Osteoblast (primary cell): ENCODE results near the gene PODXL2. TPM values are rescaled to one million over a fixed set of nuclear protein-coding genes. Genes with fewer than 3 reads are reported as not detected.

Experiments
- DNase-seq: peaks from one replicate; pipeline ENCODE4 v3.0.0; 2011; ENCODE audit warnings: low spot score, mixed read lengths; ENCODE audit not compliant: insufficient read length; ENCODE audit errors: missing footprints
- H2AFZ ChIP-seq: 2 replicates; pipeline ENCODE4 v1.6.0; 2011; ENCODE audit warnings: mild to moderate bottlenecking, low read length
- H3K27ac ChIP-seq: 2 replicates; pipeline ENCODE4 v1.5.1; 2011; ENCODE audit warnings: mild to moderate bottlenecking, low read depth, low read length, moderate library complexity
- H3K27me3 ChIP-seq: 2 replicates; pipeline ENCODE4 v1.6.0; 2012; ENCODE audit warnings: mild to moderate bottlenecking, control low read depth, inconsistent platforms, low read length, moderate library complexity; ENCODE audit not compliant: insufficient read depth
- H3K36me3 ChIP-seq: 2 replicates; pipeline ENCODE4 v1.5.1; 2011; ENCODE audit warnings: mild to moderate bottlenecking, low read length, control low read depth, moderate library complexity; ENCODE audit not compliant: insufficient read depth
- H3K4me1 ChIP-seq: 2 replicates; pipeline ENCODE4 v1.5.1; 2011; ENCODE audit warnings: mild to moderate bottlenecking, low read length, control low read depth, moderate library complexity; ENCODE audit not compliant: insufficient read depth
- H3K4me2 ChIP-seq: 2 replicates; pipeline ENCODE4 v1.6.0; 2011; ENCODE audit warnings: mild to moderate bottlenecking, low read length; ENCODE audit not compliant: insufficient read depth
- H3K4me3 ChIP-seq: fragments of 200-600 bp; sonication (generic); 3 replicates; pipeline ENCODE4 v1.5.1; 2012; ENCODE audit warnings: mild to moderate bottlenecking, low read length, inconsistent platforms; ENCODE audit not compliant: insufficient read depth
- H3K79me2 ChIP-seq: 2 replicates; pipeline ENCODE4 v1.6.0; 2012; ENCODE audit warnings: mild to moderate bottlenecking, low read length, control low read depth, inconsistent platforms; ENCODE audit not compliant: insufficient read depth
- H3K9me3 ChIP-seq: 2 replicates; pipeline ENCODE4 v1.5.1; 2011; ENCODE audit warnings: low read depth, low read length, control low read depth
- H4K20me1 ChIP-seq: 2 replicates; pipeline ENCODE4 v1.6.0; 2012; ENCODE audit warnings: mild to moderate bottlenecking, low read length, control low read depth; ENCODE audit not compliant: insufficient read depth
- CTCF ChIP-seq: IDR thresholded peaks from 2 replicates; pipeline ENCODE4 v1.5.1; 2011; ENCODE audit warnings: mild to moderate bottlenecking, low read depth, low read length, moderate library complexity; ENCODE audit errors: extremely low read depth
- total RNA-seq: library from RNA; depleted of rRNA; stranded (reverse); fragments of >200 nt; gene quantifications from 2 replicates; pipeline ENCODE4 v1.2.3, GENCODE V29; 2012

PODXL2 gene
- total RNA-seq, 1 donor = 0.36 TPM

GRCh38 chr3:127595303-127595702 lies 33.7 kb upstream of the PODXL2 start:
- no peak overlapping the region for H2AFZ ChIP-seq
- no peak overlapping the region for H3K4me3 ChIP-seq
- H3K27me3 ChIP-seq = no peaks in the 10 kb centered on the region
- H3K4me1 ChIP-seq = peaks cover 23% of the 10 kb centered on the region
- no peak for DNase-seq
- peaks cover 11% of the 10 kb centered on the region for H3K79me2 ChIP-seq
- H3K36me3 ChIP-seq = no peaks in the 10 kb centered on the region
- TF ChIP-seq CTCF = no peak
- no peak overlapping the region for H3K4me2 ChIP-seq
- no peak overlapping the region for H3K27ac ChIP-seq
- H4K20me1 ChIP-seq = no peaks in the 10 kb centered on the region
- no peaks in the 10 kb centered on the region for H3K9me3 ChIP-seq

GRCh38 chr3:127597020-127597771 lies 31.8 kb upstream of the PODXL2 start:
- H3K4me3 ChIP-seq = peak overlapping the region; percentile 84
- H4K20me1 ChIP-seq = no peaks in the 10 kb centered on the region
- H3K4me1 ChIP-seq = peaks cover 11% of the 10 kb centered on the region
- peak overlapping the region; percentile 80 for H3K4me2 ChIP-seq
- no peaks in the 10 kb centered on the region for H3K36me3 ChIP-seq
- H3K79me2 ChIP-seq = peaks cover 11% of the 10 kb centered on the region
- H2AFZ ChIP-seq = peak overlapping the region; percentile 97
- H3K27ac ChIP-seq = no peak overlapping the region
- TF ChIP-seq CTCF = no peak
- no peaks in the 10 kb centered on the region for H3K9me3 ChIP-seq
- DNase-seq = peak; percentile 10
- no peaks in the 10 kb centered on the region for H3K27me3 ChIP-seq

GRCh38 chr3:127598841-127599570 lies 30.0 kb upstream of the PODXL2 start:
- Histone ChIP-seq H4K20me1 (no peaks in the 10 kb centered on the region), H3K4me2 (peak overlapping the region; percentile 80), H3K27me3 (no peaks in the 10 kb centered on the region), H3K4me3 (peak overlapping the region; percentile 84), H3K79me2 (peaks cover 13% of the 10 kb centered on the region), H3K4me1 (peaks cover 11% of the 10 kb centered on the region), H3K36me3 (no peaks in the 10 kb centered on the region), H2AFZ (peak overlapping the region; percentile 97), H3K9me3 (no peaks in the 10 kb centered on the region), H3K27ac (peak overlapping the region; percentile 55)
- peak; percentile 68 for DNase-seq
- no peak for TF ChIP-seq CTCF

GRCh38 chr3:127600749-127601456 lies 28.1 kb upstream of the PODXL2 start:
- Histone ChIP-seq H3K4me2 (no peak overlapping the region), H4K20me1 (no peaks in the 10 kb centered on the region), H2AFZ (no peak overlapping the region), H3K36me3 (peaks cover 9% of the 10 kb centered on the region), H3K4me3 (no peak overlapping the region), H3K27ac (no peak overlapping the region), H3K4me1 (peaks cover 11% of the 10 kb centered on the region), H3K9me3 (no peaks in the 10 kb centered on the region), H3K27me3 (no peaks in the 10 kb centered on the region), H3K79me2 (peaks cover 13% of the 10 kb centered on the region)
- DNase-seq = no peak
- no peak for TF ChIP-seq CTCF
